Neuronal stem cell (in vitro differentiated cells): ENCODE data around the gene CFAP65.

Source experiments
- DNase-seq: peaks from one replicate; pipeline ENCODE4 v3.0.0-alpha.2; 2013; ENCODE audit warnings: low spot score
- H2AFZ ChIP-seq: one replicate; pipeline ENCODE4 v1.6.1; 2013; ENCODE audit warnings: mild to moderate bottlenecking, low read length, inconsistent platforms
- H2AK5ac ChIP-seq: 2 replicates; pipeline ENCODE4 v1.6.1; 2013; ENCODE audit warnings: low read depth, mild to moderate bottlenecking, inconsistent platforms, low read length, moderate library complexity, mixed read lengths
- H2BK120ac ChIP-seq: 2 replicates; pipeline ENCODE4 v1.6.1; 2013; ENCODE audit warnings: low read depth, mild to moderate bottlenecking, inconsistent platforms, low read length, moderate library complexity, mixed read lengths
- H2BK12ac ChIP-seq: one replicate; pipeline ENCODE4 v1.6.1; 2013; ENCODE audit warnings: low read length, inconsistent platforms
- H2BK15ac ChIP-seq: 2 replicates; pipeline ENCODE4 v1.6.1; 2013; ENCODE audit warnings: mild to moderate bottlenecking, low read length, inconsistent platforms, mixed read lengths
- H2BK5ac ChIP-seq: one replicate; pipeline ENCODE4 v1.6.1; 2013; ENCODE audit warnings: inconsistent platforms, mild to moderate bottlenecking, low read length, moderate library complexity
- H3K14ac ChIP-seq: one replicate; pipeline ENCODE4 v1.6.1; 2013; ENCODE audit warnings: low read length, inconsistent platforms
- H3K18ac ChIP-seq: 2 replicates; pipeline ENCODE4 v1.6.1; 2013; ENCODE audit warnings: low read length, inconsistent platforms
- H3K23ac ChIP-seq: 2 replicates; pipeline ENCODE4 v1.6.1; 2013; ENCODE audit warnings: low read depth, mild to moderate bottlenecking, mixed read lengths, low read length, inconsistent platforms; ENCODE audit not compliant: poor library complexity
- H3K27ac ChIP-seq: replicated peaks from 3 replicates; pipeline ENCODE4 v1.5.1; 2013; ENCODE audit warnings: low read length, inconsistent platforms
- H3K27me3 ChIP-seq, 3 experiments: 2 replicates each; pipeline ENCODE4 v1.6.1; 2013; ENCODE audit warnings: low read length in 3 of 3, mild to moderate bottlenecking in 2 of 3, inconsistent platforms in 1 of 3, low read depth in 1 of 3, mixed read lengths in 1 of 3, moderate library complexity in 1 of 3; ENCODE audit not compliant: control insufficient read depth in 3 of 3, insufficient read depth in 3 of 3
- H3K36me3 ChIP-seq, 2 donors: replicated peaks in 1 of 2; 2 replicates each; pipeline ENCODE4 v1.6.1; 2013; ENCODE audit warnings: low read length in 2 of 2; ENCODE audit not compliant: control insufficient read depth in 2 of 2, insufficient read depth in 2 of 2
- H3K4ac ChIP-seq: 2 replicates; pipeline ENCODE4 v1.6.1; 2013; ENCODE audit warnings: inconsistent platforms, mild to moderate bottlenecking, low read length, moderate library complexity
- H3K4me1 ChIP-seq, 2 donors: 1 replicate in 1 of 2; 2 replicates in 1 of 2; pipeline ENCODE4 v1.6.1; 2013; ENCODE audit warnings: low read length in 2 of 2, low read depth in 1 of 2; ENCODE audit not compliant: control insufficient read depth in 2 of 2, insufficient read depth in 1 of 2
- H3K4me2 ChIP-seq: one replicate; pipeline ENCODE4 v1.6.1; 2013; ENCODE audit warnings: mild to moderate bottlenecking, low read length, inconsistent platforms; ENCODE audit not compliant: insufficient read depth, poor library complexity, severe bottlenecking
- H3K4me3 ChIP-seq, 2 donors: 2 replicates each; pipeline ENCODE4 v1.5.1; 2013; ENCODE audit warnings: low read length in 2 of 2, mild to moderate bottlenecking in 2 of 2, inconsistent platforms in 1 of 2, moderate library complexity in 1 of 2
- H3K79me1 ChIP-seq: one replicate; pipeline ENCODE4 v1.6.1; 2013; ENCODE audit warnings: low read depth, mild to moderate bottlenecking, inconsistent platforms, low read length, moderate library complexity
- H3K9ac ChIP-seq: one replicate; pipeline ENCODE4 v1.6.1; 2013; ENCODE audit warnings: mild to moderate bottlenecking, low read depth, low read length, inconsistent platforms; ENCODE audit not compliant: poor library complexity
- H3K9me3 ChIP-seq, 2 donors: replicated peaks in 1 of 2; 2 replicates each; pipeline versions ENCODE3 to v1.6.1; 2013; ENCODE audit warnings: low read length in 2 of 2, mild to moderate bottlenecking in 2 of 2, inconsistent platforms in 1 of 2, low read depth in 1 of 2, mixed read lengths in 1 of 2, moderate library complexity in 1 of 2; ENCODE audit not compliant: control insufficient read depth in 2 of 2, insufficient read depth in 1 of 2
- H4K8ac ChIP-seq: one replicate; pipeline ENCODE4 v1.6.1; 2013; ENCODE audit warnings: low read depth, mild to moderate bottlenecking, inconsistent platforms, low read length, moderate library complexity
- H4K91ac ChIP-seq: one replicate; pipeline ENCODE4 v1.6.1; 2013; ENCODE audit warnings: low read length, low read depth, mild to moderate bottlenecking, inconsistent platforms; ENCODE audit not compliant: poor library complexity
- WGBS, 2 donors: extraction: QIAGEN DNeasy Blood & Tissue Kit; methylation state at CpG; one replicate each; pipeline ENCODE4 v1.1.7; 2013; ENCODE audit warnings: missing lambda C conversion rate in 2 of 2, mixed read lengths in 1 of 2; ENCODE audit not compliant: insufficient read length in 2 of 2, insufficient replicate concordance in 1 of 2; ENCODE audit errors: extremely low coverage in 2 of 2; 5-methylcytosine and 5-hydroxymethylcytosine counted together
- small RNA-seq: library from polyadenylated mRNA; stranded (forward); fragments of <200 nt; extraction: miRNeasy Mini kit (QIAGEN cat#:217004); gene quantifications from one replicate; pipeline ENCODE3, GENCODE V24; 2013; ENCODE audit not compliant: insufficient read depth

The CFAP65 gene

GRCh38 chr2:218956039-218956438, 85.3 kb downstream of the CFAP65 start:
- H3K18ac ChIP-seq: no peak overlapping the region
- H3K4me1 ChIP-seq: peaks cover 2 to 7% of the 10 kb centered on the region in 2 donors
- H3K4me3 ChIP-seq: no peak overlapping the region
- H2BK12ac ChIP-seq: no peak overlapping the region
- WGBS, 2 donors: no CpG with 5 or more reads among the region's 1 CpG
- no peaks in the 10 kb centered on the region for H3K36me3 ChIP-seq
- no peak overlapping the region for H2AK5ac ChIP-seq
- no peaks in the 10 kb centered on the region for H3K79me1 ChIP-seq
- H2BK15ac ChIP-seq: no peak overlapping the region
- no peak overlapping the region for H2BK120ac ChIP-seq
- H3K9ac ChIP-seq: no peak overlapping the region
- no peak overlapping the region for H4K8ac ChIP-seq
- H2BK5ac ChIP-seq: no peak overlapping the region
- H3K27ac ChIP-seq: no peak overlapping the region
- H3K4ac ChIP-seq: no peak overlapping the region
- H2AFZ ChIP-seq: no peak overlapping the region
- no peak for DNase-seq
- no peak overlapping the region for H3K14ac ChIP-seq
- H3K4me2 ChIP-seq: no peak overlapping the region
- peaks cover 12 to 75% (median 47%) of the 10 kb centered on the region in 3 experiments for H3K27me3 ChIP-seq
- no peak overlapping the region for H4K91ac ChIP-seq
- no peak overlapping the region for H3K23ac ChIP-seq
- no peaks in the 10 kb centered on the region for H3K9me3 ChIP-seq

GRCh38 chr2:218954541-218955300, 86.6 kb downstream of the CFAP65 start:
- Histone ChIP-seq H3K27me3 (peaks cover 0 to 66% (median 36%) of the 10 kb centered on the region in 3 experiments), H2BK5ac (no peak overlapping the region), H3K9ac (no peak overlapping the region), H3K27ac (no peak overlapping the region), H3K4me1 (peaks cover 2 to 3% of the 10 kb centered on the region in 2 donors), H3K36me3 (no peaks in the 10 kb centered on the region), H2BK15ac (no peak overlapping the region), H3K18ac (no peak overlapping the region), H3K14ac (no peak overlapping the region), H2BK12ac (no peak overlapping the region), H3K4me3 (no peak overlapping the region), H2AFZ (no peak overlapping the region), H2BK120ac (no peak overlapping the region), H4K91ac (no peak overlapping the region), H3K23ac (no peak overlapping the region), H3K79me1 (no peaks in the 10 kb centered on the region), H3K4me2 (no peak overlapping the region), H4K8ac (no peak overlapping the region), H3K4ac (no peak overlapping the region), H2AK5ac (no peak overlapping the region), H3K9me3 (no peaks in the 10 kb centered on the region)
- DNase-seq: no peak
- no CpG with 5 or more reads among the region's 8 CpGs for WGBS, 2 donors

- Histone ChIP-seq H3K9me3 (no peaks in the 10 kb centered on the region), H2AFZ (no peak overlapping the region), H3K9ac (peak overlapping the region; percentile 21), H3K4ac (no peak overlapping the region), H4K91ac (no peak overlapping the region), H3K4me1 (no peaks in the 10 kb centered on the region), H2BK12ac (no peak overlapping the region), H3K27ac (no peak overlapping the region), H3K18ac (no peak overlapping the region), H3K4me3 (no peak overlapping the region), H3K4me2 (peak overlapping the region; percentile 11), H4K8ac (no peak overlapping the region), H2BK15ac (no peak overlapping the region), H3K23ac (no peak overlapping the region), H3K14ac (peak overlapping the region; percentile 38), H3K79me1 (no peaks in the 10 kb centered on the region), H2BK5ac (no peak overlapping the region), H3K27me3 (peaks cover 0 to 63% (median 26%) of the 10 kb centered on the region in 3 experiments), H2BK120ac (no peak overlapping the region), H2AK5ac (no peak overlapping the region), H3K36me3 (no peaks in the 10 kb centered on the region)
- no CpG with 5 or more reads among the region's 18 CpGs for WGBS, 2 donors
- DNase-seq: no peak
Measured at GRCh38 chr2:218953366-218953954, 87.9 kb downstream of the CFAP65 start.

Small RNA genes within 50 kb of the gene (small RNA-seq; reads per million reads assigned to genes)
- gene MIR3131: 2.0 reads per million
- gene MIR375: 60.7 reads per million, percentile 94 among the genes with 10 or more reads in this experiment
